Measurements from ENCODE around the gene DLGAP4.

DLGAP4 gene

DNA sequence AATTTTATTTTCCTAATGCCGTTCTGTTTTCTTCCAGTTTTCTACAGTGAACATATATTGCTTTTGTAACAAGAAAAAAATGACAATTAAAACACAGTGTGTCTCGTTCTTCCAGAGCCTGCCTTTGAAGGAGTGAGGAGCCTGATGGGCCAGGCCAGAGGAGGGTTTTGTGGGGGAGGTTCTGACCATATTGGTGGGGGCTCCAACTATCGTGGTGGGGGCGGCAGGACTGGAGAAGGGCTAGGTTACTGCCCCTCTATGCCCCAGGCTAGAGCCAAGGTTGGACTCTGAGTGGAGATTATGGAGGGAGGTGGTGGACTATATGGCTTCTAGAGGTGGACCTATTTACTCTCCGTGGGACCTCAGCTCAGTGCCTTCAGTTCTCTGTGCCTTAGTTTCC, 24.0 kb downstream of the DLGAP4 start:
- TF ChIP-seq, protein P1, sequence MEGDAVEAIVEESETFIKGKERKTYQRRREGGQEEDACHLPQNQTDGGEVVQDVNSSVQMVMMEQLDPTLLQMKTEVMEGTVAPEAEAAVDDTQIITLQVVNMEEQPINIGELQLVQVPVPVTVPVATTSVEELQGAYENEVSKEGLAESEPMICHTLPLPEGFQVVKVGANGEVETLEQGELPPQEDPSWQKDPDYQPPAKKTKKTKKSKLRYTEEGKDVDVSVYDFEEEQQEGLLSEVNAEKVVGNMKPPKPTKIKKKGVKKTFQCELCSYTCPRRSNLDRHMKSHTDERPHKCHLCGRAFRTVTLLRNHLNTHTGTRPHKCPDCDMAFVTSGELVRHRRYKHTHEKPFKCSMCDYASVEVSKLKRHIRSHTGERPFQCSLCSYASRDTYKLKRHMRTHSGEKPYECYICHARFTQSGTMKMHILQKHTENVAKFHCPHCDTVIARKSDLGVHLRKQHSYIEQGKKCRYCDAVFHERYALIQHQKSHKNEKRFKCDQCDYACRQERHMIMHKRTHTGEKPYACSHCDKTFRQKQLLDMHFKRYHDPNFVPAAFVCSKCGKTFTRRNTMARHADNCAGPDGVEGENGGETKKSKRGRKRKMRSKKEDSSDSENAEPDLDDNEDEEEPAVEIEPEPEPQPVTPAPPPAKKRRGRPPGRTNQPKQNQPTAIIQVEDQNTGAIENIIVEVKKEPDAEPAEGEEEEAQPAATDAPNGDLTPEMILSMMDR (conservative IDR thresholded peaks at IDR 0.05; ENCODE audit: control insufficient read depth, insufficient read depth, low read depth, low read length) = no peak
- no peak for DNase-seq (ENCODE audit: low read depth)
- H3K4me3 ChIP-seq (ENCODE audit: control insufficient read depth, low read depth, low read length) = no peak overlapping the region

DNA sequence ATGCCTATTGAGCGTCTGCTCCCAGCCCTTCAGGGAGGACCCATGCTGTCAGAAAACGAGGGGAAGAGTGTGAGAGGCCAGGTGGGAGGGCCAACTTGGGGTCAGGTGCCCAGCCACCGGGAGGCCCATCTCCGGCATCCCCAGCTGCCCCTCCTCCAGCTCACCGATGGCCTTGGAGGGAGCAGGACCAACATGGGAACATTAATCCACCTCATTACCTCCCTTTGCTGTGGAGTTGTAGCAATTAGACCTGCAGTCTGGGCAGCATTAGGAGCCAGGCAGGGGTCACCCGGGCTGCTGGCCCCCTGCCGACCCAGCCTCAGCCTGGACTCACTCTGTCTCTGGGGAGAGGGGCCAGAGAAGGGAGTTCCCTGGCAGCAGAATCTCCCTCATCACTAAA, 25.1 kb downstream of the DLGAP4 start:
- H3K4me3 ChIP-seq (ENCODE audit: control insufficient read depth, low read depth, low read length) = no peak overlapping the region
- TF ChIP-seq, protein P1 (conservative IDR thresholded peaks at IDR 0.05; ENCODE audit: control insufficient read depth, insufficient read depth, low read depth, low read length) = no peak
- DNase-seq (ENCODE audit: low read depth) = no peak

DNA sequence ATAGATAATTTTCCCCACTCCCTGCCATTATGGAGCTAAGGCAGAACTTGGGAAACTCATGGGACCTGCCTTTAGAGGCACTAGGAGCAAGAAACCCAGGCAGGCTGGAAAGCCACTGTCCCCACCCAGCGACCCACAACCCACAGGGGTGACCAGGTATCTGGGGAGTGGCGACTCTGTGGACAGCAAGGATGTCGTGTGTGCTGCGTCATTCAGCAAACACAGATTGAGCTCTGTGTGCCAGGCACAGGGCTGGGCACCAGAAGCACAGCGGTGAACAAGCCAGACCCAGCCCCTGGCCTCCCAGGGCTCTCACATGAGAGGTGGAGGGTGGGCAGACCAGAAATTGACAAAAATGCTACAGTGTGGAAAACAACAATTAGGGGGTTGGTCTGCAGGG, 27.7 kb downstream of the DLGAP4 start:
- no peak for DNase-seq (ENCODE audit: low read depth)
- H3K4me3 ChIP-seq (ENCODE audit: control insufficient read depth, low read depth, low read length) = no peak overlapping the region
- TF ChIP-seq, protein P1 (conservative IDR thresholded peaks at IDR 0.05; ENCODE audit: control insufficient read depth, insufficient read depth, low read depth, low read length) = no peak

DNA sequence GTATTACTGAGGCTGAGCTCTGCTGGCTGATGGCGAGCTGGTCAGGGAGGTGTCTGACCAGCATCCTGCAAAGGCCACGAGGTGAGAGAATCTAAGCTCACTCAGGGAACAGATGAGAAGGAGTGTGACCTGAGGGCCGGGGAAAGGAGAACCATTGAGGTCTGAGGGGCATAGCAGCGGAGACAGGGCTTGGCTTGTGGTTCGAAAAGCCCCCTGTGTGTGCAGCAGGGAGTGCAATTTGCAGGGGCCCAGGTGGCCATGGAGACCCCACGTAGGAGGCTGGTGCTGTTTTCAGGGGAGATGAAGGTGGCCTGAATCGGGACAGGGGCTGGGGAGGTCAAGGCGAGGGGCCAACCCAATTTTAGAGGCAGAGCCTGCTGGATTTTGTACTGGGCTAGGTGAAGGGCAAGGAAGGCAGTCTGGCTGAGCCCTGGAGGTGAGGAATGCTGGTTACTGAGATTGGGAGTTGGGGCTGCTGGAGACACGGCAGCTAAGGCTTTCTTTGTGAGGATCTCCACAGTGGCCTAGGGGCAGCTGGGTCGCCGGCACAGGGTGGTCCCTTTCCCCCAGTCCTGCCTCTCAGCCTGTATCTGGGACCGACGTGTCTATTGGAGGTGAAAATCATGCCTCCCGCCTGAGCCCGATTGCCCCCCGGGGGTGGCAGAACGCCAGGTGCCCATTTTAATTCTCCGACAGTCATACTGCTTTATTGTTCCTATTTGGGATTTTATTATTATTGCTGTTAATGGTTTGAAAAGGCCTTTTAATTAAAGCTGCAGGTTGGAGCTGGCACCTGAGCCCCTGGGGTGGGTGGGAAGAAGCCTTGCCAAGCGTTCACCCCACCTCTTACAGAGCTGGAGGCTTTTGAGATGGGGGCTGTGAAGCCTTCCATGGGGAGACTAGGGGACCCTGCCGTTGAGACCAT, 28.4 kb downstream of the DLGAP4 start:
- no peak for DNase-seq (ENCODE audit: low read depth)
- H3K4me3 ChIP-seq (ENCODE audit: control insufficient read depth, low read depth, low read length) = no peak overlapping the region
- TF ChIP-seq, protein P1 (conservative IDR thresholded peaks at IDR 0.05; ENCODE audit: control insufficient read depth, insufficient read depth, low read depth, low read length) = no peak

DNA sequence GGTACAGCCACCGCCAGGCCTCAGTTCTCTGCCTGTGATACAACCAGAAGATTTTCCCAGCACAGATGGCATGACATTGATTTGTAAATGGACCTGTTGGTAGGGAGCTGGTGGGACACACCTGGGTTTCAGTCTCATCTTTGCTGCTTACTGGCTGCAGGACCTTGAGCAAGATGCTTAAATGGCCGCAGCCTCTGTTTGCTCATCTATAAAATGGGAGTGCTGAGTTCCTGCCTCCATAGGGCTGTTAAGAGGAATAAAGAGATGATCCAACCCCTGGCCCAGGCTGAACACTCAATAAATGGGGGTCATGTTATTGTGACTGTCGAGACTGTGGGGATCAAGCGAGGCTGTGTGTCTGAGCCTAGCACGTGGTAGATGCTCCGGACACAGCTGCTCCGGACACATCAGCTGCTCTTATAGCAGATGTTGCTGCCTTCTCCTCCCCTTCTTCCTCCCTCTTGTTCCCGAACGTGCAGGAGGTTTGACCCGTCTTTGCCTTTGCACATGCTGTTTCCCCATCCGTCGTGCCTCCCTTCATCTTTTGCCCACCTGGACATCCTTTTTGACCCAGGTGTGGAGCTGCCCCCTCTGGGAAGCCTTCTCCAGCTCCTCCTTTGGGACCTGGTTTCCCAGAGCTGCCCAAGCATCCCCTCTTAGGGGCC, 29.2 kb downstream of the DLGAP4 start:
- DNase-seq (ENCODE audit: low read depth) = no peak
- TF ChIP-seq, protein P1 (conservative IDR thresholded peaks at IDR 0.05; ENCODE audit: control insufficient read depth, insufficient read depth, low read depth, low read length) = no peak
- H3K4me3 ChIP-seq (ENCODE audit: control insufficient read depth, low read depth, low read length) = no peak overlapping the region

DNA sequence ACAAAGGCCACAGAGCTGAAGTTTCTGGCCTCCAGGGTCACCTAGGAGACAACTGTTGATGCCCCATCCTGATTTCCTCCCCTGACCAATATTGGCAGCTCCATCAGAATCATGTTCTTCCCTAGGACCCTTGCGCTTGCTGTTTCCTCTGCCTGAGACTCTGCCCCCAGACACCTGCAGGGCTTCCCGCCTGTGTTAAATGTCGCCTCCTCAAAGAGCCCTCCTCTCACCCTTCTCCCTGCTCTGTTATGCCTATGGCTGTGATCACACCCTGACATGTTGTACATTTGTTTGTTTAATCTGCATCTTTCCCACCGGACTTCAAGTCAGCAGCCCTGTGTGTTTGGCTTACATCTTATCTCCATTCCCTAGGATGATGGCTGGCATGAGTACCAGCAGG, 30.1 kb downstream of the DLGAP4 start:
- no peak for DNase-seq (ENCODE audit: low read depth)
- TF ChIP-seq, protein P1 (conservative IDR thresholded peaks at IDR 0.05; ENCODE audit: control insufficient read depth, insufficient read depth, low read depth, low read length) = no peak
- no peak overlapping the region for H3K4me3 ChIP-seq (ENCODE audit: control insufficient read depth, low read depth, low read length)
